NCI-H2227 treated with DMSO at 0.1 percent for 48 hours (cell line): ENCODE data around the gene EHMT1.
"Not testable (repeated sequence)": the region's sequence is repeated elsewhere in the genome, so short reads cannot be mapped to it uniquely, and the experiment has no call there.

Experiments used
- DNase-seq: peaks from one replicate; lab custom pipeline; 2025; lab: John Stamatoyannopoulos, UW

EHMT1 gene

GRCh38 chr9:137590469-137591383, 28.1 kb upstream of the EHMT1 start, which contains the start of gene ZMYND19:
Gene ZMYND19, minus strand, starts transcription at chr9:137590512. Its CDS starts 249 bp downstream, at chr9:137590263.
- DNase-seq = peak; percentile 83

GRCh38 chr9:137592767-137593166, 26.0 kb upstream of the EHMT1 start:
- no peak for DNase-seq

GRCh38 chr9:137593176-137593575, 25.6 kb upstream of the EHMT1 start:
- DNase-seq = no peak

- not testable (repeated sequence) for DNase-seq
Measured at GRCh38 chr9:137596577-137596976, 22.2 kb upstream of the EHMT1 start.

GRCh38 chr9:137598943-137599342, 19.9 kb upstream of the EHMT1 start:
- DNase-seq = no peak

- DNase-seq = no peak
Measured at GRCh38 chr9:137602661-137603060, 16.1 kb upstream of the EHMT1 start.

GRCh38 chr9:137603879-137604278, 14.9 kb upstream of the EHMT1 start:
- DNase-seq = no peak

GRCh38 chr9:137604345-137605086, 14.3 kb upstream of the EHMT1 start:
- no peak for DNase-seq

- DNase-seq = peak; percentile 74
Measured at GRCh38 chr9:137605121-137606004, 13.4 kb upstream of the EHMT1 start, which contains the start of gene ARRDC1. Gene ARRDC1, plus strand, starts transcription at chr9:137605686. Its CDS starts 32 bp downstream, at chr9:137605718.

GRCh38 chr9:137606005-137606621, 12.7 kb upstream of the EHMT1 start:
- no peak for DNase-seq

- DNase-seq = no peak
Measured at GRCh38 chr9:137606734-137607138, 12.1 kb upstream of the EHMT1 start.

GRCh38 chr9:137607141-137607857, 11.5 kb upstream of the EHMT1 start:
- DNase-seq = no peak

GRCh38 chr9:137610944-137611343, 7.9 kb upstream of the EHMT1 start:
- no peak for DNase-seq

- no peak for DNase-seq
Measured at GRCh38 chr9:137611623-137612609, 6.9 kb upstream of the EHMT1 start.

- no peak for DNase-seq
Measured at GRCh38 chr9:137612741-137613142, 6.1 kb upstream of the EHMT1 start.

- DNase-seq = no peak
Measured at GRCh38 chr9:137613259-137613658, 5.5 kb upstream of the EHMT1 start.

- DNase-seq = no peak
Measured at GRCh38 chr9:137613738-137614523, 4.9 kb upstream of the EHMT1 start.

GRCh38 chr9:137614631-137615386, 4.0 kb upstream of the EHMT1 start:
- no peak for DNase-seq
